B cell (primary cell): ENCODE results near the gene LRBA. TPM values are rescaled to one million over a fixed set of nuclear protein-coding genes. Genes with fewer than 3 reads are reported as not detected.

ENCODE experiments used
- ATAC-seq: fragments of 200-7000 bp; cut with Tn5 transposase; one replicate; pipeline ENCODE4 v1.10.0; 2021; ENCODE audit warnings: low read depth, mild to moderate bottlenecking, moderate number of reproducible peaks, moderate library complexity
- CTCF ChIA-PET: fragments of 350-600 bp; sonication (Branson Sonifier 250); formaldehyde crosslinking; loops from one replicate; lab custom pipeline; 2021; ENCODE audit warnings: antibody characterized with exemption, inconsistent platforms; lab: Charles Lee
- POLR2A ChIA-PET: fragments of 350-600 bp; sonication (Branson Sonifier 250); formaldehyde crosslinking; loops from one replicate; lab custom pipeline; 2021; ENCODE audit warnings: antibody characterized with exemption; lab: Charles Lee
- DNase-seq: peaks from one replicate; pipeline ENCODE4 v3.0.0; 2013
- H2AFZ ChIP-seq: 2 replicates; pipeline ENCODE4 v1.6.1; 2012; ENCODE audit warnings: mild to moderate bottlenecking, low read depth, low read length; ENCODE audit not compliant: insufficient read depth, poor library complexity, severe bottlenecking
- H3K27ac ChIP-seq, 2 donors: 1 replicate in 1 of 2; 2 replicates in 1 of 2; pipeline ENCODE4 v1.5.1; 2012 to 2013; ENCODE audit warnings: low read length in 2 of 2, mild to moderate bottlenecking in 2 of 2, moderate library complexity in 1 of 2
- H3K27me3 ChIP-seq, 4 experiments: fragments of 200-600 bp in 1 of 4; sonication (generic) in 1 of 4; replicated peaks in 1 of 4; 1 replicate in 2 of 4; 2 replicates in 2 of 4; pipeline versions ENCODE4 v1.6.1 to v1.7.0; 2013 to 2016; ENCODE audit warnings: low read length in 3 of 4, mild to moderate bottlenecking in 2 of 4, mixed read lengths in 1 of 4, moderate library complexity in 1 of 4; ENCODE audit not compliant: insufficient read depth in 4 of 4, control insufficient read depth in 3 of 4; ENCODE audit errors: control extremely low read depth in 1 of 4
- H3K36me3 ChIP-seq, 2 experiments: replicated peaks in 1 of 2; 1 replicate in 1 of 2; 2 replicates in 1 of 2; pipeline versions ENCODE4 v1.6.1 to v1.7.1; 2013; ENCODE audit warnings: low read length in 1 of 2; ENCODE audit not compliant: insufficient read depth in 2 of 2, control insufficient read depth in 1 of 2; ENCODE audit errors: control extremely low read depth in 1 of 2, extremely low read depth in 1 of 2
- H3K4me1 ChIP-seq, 2 donors: fragments of 200-600 bp in 1 of 2; sonication (generic) in 1 of 2; 1 replicate in 1 of 2; 2 replicates in 1 of 2; pipeline versions ENCODE4 v1.5.1 to v1.6.1; 2013 to 2017; ENCODE audit warnings: low read length in 2 of 2; ENCODE audit not compliant: control insufficient read depth in 2 of 2, insufficient read depth in 2 of 2
- H3K4me2 ChIP-seq: replicated peaks from 2 replicates; pipeline ENCODE3; 2012; ENCODE audit warnings: mild to moderate bottlenecking, low read depth, low read length; ENCODE audit not compliant: poor library complexity, severe bottlenecking
- H3K4me3 ChIP-seq, 5 experiments: fragments of 200-600 bp in 1 of 5; sonication (generic) in 1 of 5; 1 replicate in 3 of 5; 2 replicates in 2 of 5; pipeline versions ENCODE4 v1.5.1 to v1.7.0; 2011 to 2016; ENCODE audit warnings: low read length in 4 of 5, mild to moderate bottlenecking in 4 of 5, low read depth in 2 of 5, control low read depth in 1 of 5, moderate library complexity in 1 of 5; ENCODE audit not compliant: insufficient read depth in 1 of 5; ENCODE audit errors: control extremely low read depth in 1 of 5, extremely low read depth in 1 of 5
- H3K79me2 ChIP-seq: fragments of 200-600 bp; sonication (generic); one replicate; pipeline ENCODE4 v1.6.0; 2016; ENCODE audit warnings: low read length; ENCODE audit not compliant: control insufficient read depth, insufficient read depth
- H3K9ac ChIP-seq: fragments of 200-600 bp; sonication (generic); 2 replicates; pipeline ENCODE4 v1.6.1; 2017; ENCODE audit warnings: mild to moderate bottlenecking, low read length, moderate library complexity
- H3K9me3 ChIP-seq, 3 donors: one replicate each; pipeline versions ENCODE4 v1.6.1 to v1.7.1; 2013; ENCODE audit warnings: low read length in 2 of 3; ENCODE audit not compliant: control insufficient read depth in 2 of 3, insufficient read depth in 1 of 3; ENCODE audit errors: control extremely low read depth in 1 of 3
- H4K20me1 ChIP-seq: 2 replicates; pipeline ENCODE4 v1.6.0; 2012; ENCODE audit warnings: mild to moderate bottlenecking, low read length; ENCODE audit not compliant: insufficient read depth, control insufficient read depth, poor library complexity, severe bottlenecking
- H3K27ac Mint-ChIP-seq: one replicate; pipeline ENCODE4 v1.8.0; 2021; ENCODE audit warnings: mixed read lengths
- H3K27me3 Mint-ChIP-seq: one replicate; pipeline ENCODE4 v1.8.0; 2021; ENCODE audit warnings: mixed read lengths
- H3K4me1 Mint-ChIP-seq: one replicate; pipeline ENCODE4 v1.8.0; 2021; ENCODE audit warnings: mixed read lengths
- H3K4me3 Mint-ChIP-seq: one replicate; pipeline ENCODE4 v1.8.0; 2021; ENCODE audit warnings: mixed read lengths
- H3K9me3 Mint-ChIP-seq: one replicate; pipeline ENCODE4 v1.8.0; 2022; ENCODE audit warnings: mixed read lengths; ENCODE audit not compliant: insufficient read depth
- EZH2 ChIP-seq: IDR thresholded peaks from 2 replicates; pipeline ENCODE4 v1.6.1; 2012; ENCODE audit warnings: borderline replicate concordance, low read depth, mild to moderate bottlenecking, moderate library complexity, low read length; ENCODE audit not compliant: insufficient read depth, poor library complexity, severe bottlenecking
- WGBS: methylation state at CpG from one replicate; pipeline ENCODE4 v1.1.5; 2013; ENCODE audit warnings: missing lambda C conversion rate; ENCODE audit not compliant: insufficient coverage; 5-methylcytosine and 5-hydroxymethylcytosine counted together
- intact Hi-C: fragments of 100-400 bp; cut with micrococcal nuclease; formaldehyde crosslinking; loops from one replicate; pipeline ENCODE4 v1.10.0; 2022
- polyA plus RNA-seq: library from polyadenylated mRNA; depleted of rRNA; stranded (reverse); fragments of >200 nt; gene quantifications from 2 replicates; pipeline ENCODE4 v1.2.3, GENCODE V29; 2012
- total RNA-seq, 2 donors: library from RNA; stranded (reverse); fragments of 120-200 nt in 1 of 2; gene quantifications; 1 replicate in 1 of 2; 2 replicates in 1 of 2; pipeline versions ENCODE4 v1.2.3 to v1.2.4, GENCODE V29; 2013 to 2022
- TF ChIP-seq, protein P1 (sequence below): fragments of 200-600 bp; IDR thresholded peaks from one replicate; pipeline ENCODE4 v1.8.0; 2022; ENCODE audit warnings: antibody characterized with exemption, mild to moderate bottlenecking

Gene LRBA
- total and polyA plus RNA-seq, 2 donors (not counting 1 experiment from before 2014, with no cell fraction given), result 17.5 to 86.7 TPM

DNA sequence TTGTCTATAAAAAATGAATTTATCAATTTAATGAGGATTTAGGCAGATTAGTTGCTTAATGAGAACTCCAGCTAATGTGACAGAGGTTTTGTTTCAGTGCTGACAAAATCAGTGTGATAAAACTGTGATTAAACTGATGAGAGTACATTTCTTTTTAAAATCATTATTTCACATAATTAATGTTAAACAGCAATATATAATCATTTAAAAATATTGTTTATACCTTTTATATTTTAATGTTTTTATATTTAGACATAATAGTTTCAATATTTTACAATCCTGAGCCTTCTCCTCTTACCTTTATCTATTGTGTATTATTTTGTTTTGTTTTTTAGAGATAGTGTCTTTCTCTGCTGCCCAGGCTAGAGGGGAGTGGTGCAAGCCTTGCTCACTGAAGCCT, 480.3 kb downstream of the LRBA start:
- H3K9me3 Mint-ChIP-seq, result no peaks in the 10 kb centered on the region
- Histone ChIP-seq H3K27ac (no peak overlapping the region), H3K9me3 (no peaks in the 10 kb centered on the region), H3K36me3 (peaks cover 0 to 2% of the 10 kb centered on the region in 2 experiments), H3K27me3 (no peaks in the 10 kb centered on the region), H3K4me2 (no peak overlapping the region), H4K20me1 (no peaks in the 10 kb centered on the region), H3K79me2 (no peaks in the 10 kb centered on the region), H3K4me1 (no peaks in the 10 kb centered on the region), H3K4me3 (no peak overlapping the region), H2AFZ (no peak overlapping the region), H3K9ac (no peak overlapping the region)
- TF ChIP-seq EZH2, result no peak
- TF ChIP-seq, protein P1, sequence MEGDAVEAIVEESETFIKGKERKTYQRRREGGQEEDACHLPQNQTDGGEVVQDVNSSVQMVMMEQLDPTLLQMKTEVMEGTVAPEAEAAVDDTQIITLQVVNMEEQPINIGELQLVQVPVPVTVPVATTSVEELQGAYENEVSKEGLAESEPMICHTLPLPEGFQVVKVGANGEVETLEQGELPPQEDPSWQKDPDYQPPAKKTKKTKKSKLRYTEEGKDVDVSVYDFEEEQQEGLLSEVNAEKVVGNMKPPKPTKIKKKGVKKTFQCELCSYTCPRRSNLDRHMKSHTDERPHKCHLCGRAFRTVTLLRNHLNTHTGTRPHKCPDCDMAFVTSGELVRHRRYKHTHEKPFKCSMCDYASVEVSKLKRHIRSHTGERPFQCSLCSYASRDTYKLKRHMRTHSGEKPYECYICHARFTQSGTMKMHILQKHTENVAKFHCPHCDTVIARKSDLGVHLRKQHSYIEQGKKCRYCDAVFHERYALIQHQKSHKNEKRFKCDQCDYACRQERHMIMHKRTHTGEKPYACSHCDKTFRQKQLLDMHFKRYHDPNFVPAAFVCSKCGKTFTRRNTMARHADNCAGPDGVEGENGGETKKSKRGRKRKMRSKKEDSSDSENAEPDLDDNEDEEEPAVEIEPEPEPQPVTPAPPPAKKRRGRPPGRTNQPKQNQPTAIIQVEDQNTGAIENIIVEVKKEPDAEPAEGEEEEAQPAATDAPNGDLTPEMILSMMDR, result no peak
- POLR2A ChIA-PET, result no interaction called here
- H3K27ac Mint-ChIP-seq, result no peak overlapping the region
- H3K4me3 Mint-ChIP-seq, result no peak overlapping the region
- no peaks in the 10 kb centered on the region for H3K4me1 Mint-ChIP-seq
- DNase-seq, result no peak
- ATAC-seq, result no peak
- no peaks in the 10 kb centered on the region for H3K27me3 Mint-ChIP-seq
- intact Hi-C loops, result no loop called here
- CTCF ChIA-PET, result no interaction called here

DNA sequence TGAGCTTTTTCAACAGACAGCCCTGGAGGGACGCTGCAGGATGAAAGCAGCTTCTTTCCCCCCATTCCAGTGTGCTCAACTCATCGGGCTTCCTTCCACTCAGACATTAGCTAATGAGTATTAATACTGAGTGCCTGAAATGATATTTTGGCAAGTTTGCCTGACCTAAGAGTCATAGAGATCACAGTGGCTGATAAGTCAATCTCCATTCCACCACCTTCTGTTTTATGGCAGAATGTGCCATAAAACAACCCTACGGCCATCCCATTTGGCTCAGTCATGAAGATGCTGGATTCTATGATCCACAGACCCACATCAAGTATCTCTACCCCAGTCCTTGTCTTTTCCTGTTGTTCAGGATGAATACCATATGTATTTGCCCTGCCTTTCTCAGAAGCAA, 481.4 kb downstream of the LRBA start:
- Histone ChIP-seq H4K20me1 (no peaks in the 10 kb centered on the region), H3K36me3 (peaks cover 0 to 2% of the 10 kb centered on the region in 2 experiments), H3K9me3 (peaks cover 0 to 1% (median 0%) of the 10 kb centered on the region in 3 donors), H3K9ac (no peak overlapping the region), H3K27ac (no peak overlapping the region), H3K4me1 (no peaks in the 10 kb centered on the region), H3K27me3 (no peaks in the 10 kb centered on the region), H3K4me2 (no peak overlapping the region), H2AFZ (no peak overlapping the region), H3K4me3 (no peak overlapping the region), H3K79me2 (no peaks in the 10 kb centered on the region)
- CTCF ChIA-PET, result no interaction called here
- Mint-ChIP-seq H3K27ac (no peak overlapping the region), H3K27me3 (no peaks in the 10 kb centered on the region), H3K9me3 (no peaks in the 10 kb centered on the region), H3K4me3 (no peak overlapping the region), H3K4me1 (no peaks in the 10 kb centered on the region)
- 100% methylated on average over 1 of the region's 3 CpGs for WGBS
- ATAC-seq (no peak), DNase-seq (no peak)
- POLR2A ChIA-PET, result no interaction called here
- intact Hi-C loops, result no loop called here
- TF ChIP-seq EZH2, result no peak
- TF ChIP-seq, protein P1, result no peak
